Stimulated activated CD4-positive, alpha-beta T cell treated with anti-CD3 and anti-CD28 coated beads, Interleukin-12 subunit alpha, Interleukin-12 subunit beta, amount 100 ng/mL, for 48 hours (primary cell): ENCODE data around the gene PPP3CA.

Experiments used
- DNase-seq, 3 donors: peaks; one replicate each; pipeline ENCODE4 v3.0.0-alpha.2; 2020; ENCODE audit warnings: low read depth in 2 of 3, low spot score in 1 of 3

Gene PPP3CA

GRCh38 chr4:101065346-101065745 is 282.0 kb downstream of the PPP3CA start:
- no peak for DNase-seq

GRCh38 chr4:101064541-101065180 is 282.7 kb downstream of the PPP3CA start:
- DNase-seq: no peak

- no peak for DNase-seq
Observed at GRCh38 chr4:101055392-101055791, 291.9 kb downstream of the PPP3CA start.

GRCh38 chr4:101050837-101051205 is 296.5 kb downstream of the PPP3CA start:
- no peak for DNase-seq

DNA sequence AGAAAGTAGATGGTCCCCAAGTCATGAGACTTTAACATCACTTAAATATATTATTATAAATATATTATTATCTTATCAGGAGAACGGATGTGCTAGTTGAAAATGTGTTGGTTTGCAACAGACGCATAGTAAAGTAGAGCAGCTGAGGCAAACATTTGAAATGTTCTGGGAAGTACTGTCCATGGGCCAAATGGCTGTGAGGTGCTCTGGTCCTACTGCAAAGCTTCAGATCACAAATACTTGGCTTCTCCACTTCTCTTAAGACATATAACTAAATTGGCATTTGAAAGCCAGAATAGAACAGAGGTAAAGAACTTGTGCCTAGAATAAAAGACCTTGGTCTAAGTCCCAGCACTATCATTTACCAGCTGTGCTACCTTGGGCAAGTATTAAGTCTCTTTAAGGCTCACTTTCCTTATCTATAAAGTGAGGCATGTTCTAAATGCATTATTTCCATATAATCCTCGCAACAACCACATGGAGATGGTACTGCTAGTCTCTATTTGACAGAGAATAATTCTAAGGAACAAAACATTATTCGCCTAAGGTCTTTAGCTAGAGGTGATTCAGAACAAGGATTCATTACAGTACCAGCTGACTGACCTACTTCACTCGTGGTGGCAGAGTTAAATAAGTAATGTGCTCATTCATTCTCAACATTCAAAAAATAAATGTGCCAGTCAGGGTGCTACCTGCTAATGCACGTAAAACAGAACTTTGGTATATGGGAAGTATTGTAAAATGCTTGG is 297.1 kb downstream of the PPP3CA start:
- no peak for DNase-seq

- no peak for DNase-seq
Observed at GRCh38 chr4:101049549-101050001, 297.8 kb downstream of the PPP3CA start.

- no peak for DNase-seq
Observed at GRCh38 chr4:101044766-101045165, 302.6 kb downstream of the PPP3CA start.

DNA sequence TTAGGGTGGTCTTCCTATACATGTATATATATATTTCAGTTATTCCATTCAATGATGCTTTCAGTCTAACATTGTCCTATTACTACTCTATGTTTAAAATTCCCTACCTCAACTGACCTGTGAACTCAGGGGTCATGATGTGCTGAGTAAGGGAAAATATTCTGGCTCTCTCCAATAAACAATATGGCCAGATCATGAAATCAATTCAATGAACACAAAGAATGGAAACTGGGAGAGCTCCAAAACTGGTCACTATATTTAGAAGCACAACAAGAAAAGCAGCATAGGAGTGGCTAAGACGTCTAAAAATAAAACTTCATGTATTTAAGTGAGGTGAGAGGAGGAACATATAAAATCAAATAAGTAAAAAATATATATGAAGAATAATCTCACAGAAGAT is 304.5 kb downstream of the PPP3CA start:
- DNase-seq: no peak

- DNase-seq: no peak
Observed at GRCh38 chr4:101040776-101041175, 306.6 kb downstream of the PPP3CA start.

DNA sequence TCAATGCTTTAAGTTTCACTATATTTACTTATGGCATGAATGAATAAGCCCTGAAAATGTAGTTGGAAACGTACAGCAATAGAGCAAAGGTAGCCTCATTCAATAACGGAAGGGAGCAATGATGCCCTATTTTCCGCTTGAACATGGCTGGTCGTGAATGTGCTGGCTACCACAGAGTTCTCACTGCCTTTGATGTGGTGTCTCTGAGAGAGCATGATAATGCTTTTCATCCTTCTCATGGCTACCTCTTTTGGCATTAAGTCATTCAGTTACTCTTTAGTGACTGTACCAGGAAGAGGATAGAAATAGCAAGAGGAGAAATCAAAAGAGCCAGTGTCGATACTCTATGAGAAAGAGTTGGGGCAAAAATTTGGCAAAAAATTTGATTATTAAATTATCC is 308.0 kb downstream of the PPP3CA start:
- peak; percentile 26 to 57 (median 30) for DNase-seq

DNA sequence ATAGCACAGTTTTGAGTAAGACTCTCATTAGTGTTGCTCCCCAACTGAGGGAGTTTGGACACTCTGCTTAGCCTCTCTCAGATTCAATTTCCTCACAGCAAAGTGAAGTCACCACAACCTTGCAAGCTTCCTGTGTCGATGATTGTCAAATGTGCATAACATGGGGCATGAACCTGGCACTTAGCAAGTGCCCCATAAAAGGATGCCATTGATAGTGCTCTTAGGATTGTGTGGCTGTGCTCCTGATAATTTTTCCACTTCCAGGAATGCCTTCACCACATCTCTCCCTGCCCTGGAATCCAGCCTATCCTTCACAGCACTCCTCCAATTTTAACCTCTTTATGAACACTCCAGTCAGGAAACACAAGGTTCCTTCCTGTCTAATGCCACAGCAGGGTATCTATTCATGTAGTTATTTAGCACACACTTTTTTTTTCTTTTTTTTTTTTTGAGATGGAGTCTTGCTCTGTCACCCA is 309.4 kb downstream of the PPP3CA start:
- no peak for DNase-seq

DNA sequence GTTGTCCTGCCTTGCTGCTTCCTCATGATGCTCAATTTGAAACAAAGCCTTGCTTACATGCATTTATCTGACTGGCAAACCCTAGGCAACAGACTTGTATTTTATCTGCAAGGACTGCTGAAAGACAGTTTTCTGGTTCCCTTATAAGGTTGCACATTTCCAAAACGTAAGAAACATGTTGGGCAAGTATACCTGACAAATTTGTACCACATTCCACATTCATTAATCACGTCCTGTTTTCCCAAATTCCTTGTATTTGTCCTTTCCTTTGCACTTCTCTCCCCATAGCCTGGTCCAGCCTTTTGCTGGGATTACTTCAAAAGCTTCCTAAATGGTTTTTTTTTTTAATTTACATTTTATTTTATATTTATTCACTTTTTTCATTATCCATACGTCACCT is 310.1 kb downstream of the PPP3CA start:
- no peak for DNase-seq

- no peak for DNase-seq
Observed at GRCh38 chr4:101035487-101035886, 311.8 kb downstream of the PPP3CA start.

DNA sequence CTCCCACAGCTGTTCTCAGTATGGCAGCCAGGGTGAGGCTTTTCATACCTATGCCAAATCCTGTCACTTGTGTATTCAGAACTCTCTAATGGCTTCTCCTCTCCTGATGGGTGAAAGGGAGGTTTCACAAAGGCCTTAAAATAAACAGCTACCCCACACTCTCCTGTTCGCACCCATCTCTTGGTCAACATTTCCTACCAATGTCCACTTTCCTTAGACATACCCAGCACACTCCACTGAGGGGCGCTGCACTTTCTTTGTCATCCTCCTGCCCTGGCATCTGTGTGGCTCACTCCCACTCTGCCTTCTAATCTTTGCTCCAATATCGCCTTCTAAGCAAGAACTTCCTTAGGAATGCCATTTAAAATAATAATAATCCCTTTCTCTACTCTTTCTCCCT is 313.3 kb downstream of the PPP3CA start:
- DNase-seq: no peak

DNA sequence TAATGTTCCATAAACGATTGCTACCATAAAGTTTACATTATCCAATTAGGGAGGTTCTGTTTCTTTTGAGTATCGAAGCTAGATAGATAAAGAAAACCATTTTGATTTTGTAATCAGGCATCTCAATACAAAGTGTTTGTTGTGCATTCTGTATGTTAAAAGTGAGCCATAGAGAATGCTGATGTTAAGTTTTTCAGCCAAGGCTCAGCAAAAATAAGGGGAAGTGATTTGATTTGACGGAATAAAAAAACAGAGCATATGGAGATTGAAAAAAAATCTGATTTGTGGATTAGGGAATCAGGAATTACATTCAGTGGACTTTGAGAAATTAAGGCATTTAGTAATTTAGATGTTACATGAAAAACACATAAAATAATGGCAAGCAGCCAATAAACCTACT is 314.8 kb downstream of the PPP3CA start:
- no peak for DNase-seq

DNA sequence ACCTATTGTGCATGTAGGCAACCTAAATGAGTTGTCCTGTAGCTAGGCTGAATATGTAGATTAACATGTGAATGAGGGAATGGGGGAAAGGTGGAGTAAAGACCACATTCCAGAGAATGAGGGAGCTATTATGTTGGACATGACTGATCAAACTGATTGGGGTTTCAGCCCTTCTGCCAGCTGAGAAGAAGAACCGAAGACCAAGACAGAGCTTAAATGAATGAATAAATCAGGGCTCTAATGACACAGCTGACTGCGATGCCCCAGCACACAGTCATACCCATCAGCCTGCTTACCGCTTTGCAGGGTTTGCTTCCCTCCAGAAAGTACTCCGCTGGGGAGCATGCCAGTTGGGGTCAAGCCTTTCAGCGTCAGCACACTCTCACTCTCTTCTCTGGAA is 315.4 kb downstream of the PPP3CA start:
- no peak for DNase-seq

DNA sequence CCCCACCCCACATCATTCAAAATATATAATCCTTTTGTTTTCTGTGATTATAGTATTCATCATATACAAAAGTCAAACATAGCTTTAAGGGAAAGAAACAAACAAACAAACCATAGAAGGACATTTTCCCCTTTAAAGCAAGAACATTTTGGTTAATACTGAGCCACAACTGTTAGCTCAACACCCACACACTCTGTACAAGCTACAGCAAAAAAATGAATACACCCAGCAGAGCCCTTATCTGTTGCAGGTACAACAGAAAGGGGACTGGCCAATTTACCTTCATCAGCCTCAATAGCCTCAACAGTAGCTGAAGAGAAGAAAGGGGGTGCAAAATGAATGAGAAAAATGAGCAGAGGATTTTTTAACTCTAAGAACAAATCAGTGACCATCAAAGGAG is 318.4 kb downstream of the PPP3CA start:
- DNase-seq: no peak

DNA sequence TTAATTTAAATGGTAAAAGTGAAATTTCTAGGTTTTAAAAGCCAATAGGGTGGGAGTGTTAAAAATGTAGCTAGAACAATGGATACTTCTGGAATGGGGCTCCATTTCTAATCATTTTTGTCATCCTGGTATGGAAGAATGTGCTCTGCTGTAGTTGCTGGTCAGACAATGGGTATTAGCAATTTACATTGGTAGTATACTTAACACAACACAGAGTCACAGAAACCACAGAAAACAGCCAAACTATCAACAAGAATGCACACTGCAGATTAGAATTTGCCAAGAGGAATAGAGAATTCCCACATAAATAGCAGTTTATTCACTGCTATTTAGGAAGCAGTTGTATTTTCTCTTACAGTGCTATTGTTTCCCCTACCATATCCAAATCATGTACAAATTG is 319.6 kb downstream of the PPP3CA start:
- no peak for DNase-seq

DNA sequence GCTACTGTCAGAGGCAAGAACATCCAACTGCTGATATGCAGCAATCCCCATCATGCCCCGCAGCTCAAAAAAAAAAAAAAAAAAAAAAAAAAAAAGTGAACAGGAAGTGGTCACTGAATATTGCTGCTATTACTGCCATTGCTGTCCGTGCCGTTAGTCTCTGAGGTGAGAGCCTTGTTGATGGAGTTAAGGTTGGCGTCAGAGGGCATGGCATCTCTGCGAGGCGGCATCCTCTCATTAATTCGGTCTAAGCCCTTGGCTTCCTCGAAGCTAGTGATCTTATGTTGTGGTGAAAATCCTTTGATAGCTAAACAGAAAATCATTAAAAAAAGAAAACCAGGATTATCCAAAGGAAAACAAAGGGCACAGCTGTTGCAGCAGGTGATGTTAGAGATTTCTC is 321.6 kb downstream of the PPP3CA start:
- DNase-seq: no peak

GRCh38 chr4:101022151-101023024 is 324.9 kb downstream of the PPP3CA start:
- no peak for DNase-seq

DNA sequence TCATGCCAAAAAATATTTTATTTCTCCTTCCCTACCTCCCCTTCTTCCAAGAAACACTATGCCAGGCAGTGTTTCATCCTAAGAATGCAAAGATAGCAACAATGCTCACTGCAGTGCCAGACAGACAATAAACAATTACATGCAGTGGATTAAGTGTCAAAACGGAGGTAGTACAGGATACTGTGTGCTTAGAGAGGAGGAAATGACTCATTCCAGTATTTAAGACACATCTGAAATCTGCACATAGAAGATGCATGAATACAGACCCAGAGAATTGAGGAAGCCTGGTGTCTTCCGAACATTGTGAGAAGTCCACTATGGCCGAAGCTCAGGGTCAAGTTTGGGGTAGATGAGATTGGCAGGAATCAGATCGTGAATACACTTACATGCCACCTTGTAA is 326.4 kb downstream of the PPP3CA start:
- no peak for DNase-seq

DNA sequence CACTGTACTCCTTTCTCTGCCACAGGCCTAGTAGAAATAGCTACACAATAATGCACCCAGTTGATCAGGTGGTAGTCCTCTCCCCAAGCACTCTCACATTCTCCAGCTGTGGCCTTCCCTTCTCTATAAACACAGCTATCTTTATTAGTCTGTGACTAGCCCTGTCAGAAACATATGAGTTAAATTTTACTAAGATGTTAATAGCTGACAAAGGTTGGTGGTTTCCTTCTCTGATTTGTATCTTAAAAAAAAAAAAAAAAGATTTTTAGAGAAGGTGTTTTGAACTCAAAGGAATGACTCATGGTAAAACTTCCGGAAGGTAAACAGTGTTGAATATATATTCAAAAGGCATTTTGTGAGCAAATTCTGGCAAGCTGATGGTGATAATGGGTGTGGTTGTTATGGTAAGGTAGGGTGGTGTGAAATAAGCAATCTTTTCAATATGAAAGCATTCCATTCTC is 327.4 kb downstream of the PPP3CA start:
- no peak for DNase-seq
